ENCODE measurements around the gene TREX2.
"Not testable (repeated sequence)": the region's sequence is repeated elsewhere in the genome, so short reads cannot be mapped to it uniquely, and the experiment has no call there.

Gene TREX2

GRCh38 chrX:153408221-153408721, 37.6 kb downstream of the TREX2 start:
- no peaks in the 10 kb centered on the region for H3K9me3 Mint-ChIP-seq
- H3K27ac Mint-ChIP-seq = no peak overlapping the region
- H3K4me1 Mint-ChIP-seq (ENCODE audit: low read depth) = peaks cover 8% of the 10 kb centered on the region
- no peaks in the 10 kb centered on the region for H3K36me3 Mint-ChIP-seq (ENCODE audit: low read depth)
- H3K27me3 Mint-ChIP-seq (ENCODE audit: low read depth) = peaks cover 7% of the 10 kb centered on the region
- DNase-seq (ENCODE audit: low spot score) = no peak
- no peak overlapping the region for H3K4me3 Mint-ChIP-seq

- no peak for DNase-seq (ENCODE audit: low spot score)
- H3K9me3 Mint-ChIP-seq = no peaks in the 10 kb centered on the region
- H3K4me3 Mint-ChIP-seq = no peak overlapping the region
- peaks cover 8% of the 10 kb centered on the region for H3K4me1 Mint-ChIP-seq (ENCODE audit: low read depth)
- peaks cover 11% of the 10 kb centered on the region for H3K27me3 Mint-ChIP-seq (ENCODE audit: low read depth)
- no peak overlapping the region for H3K27ac Mint-ChIP-seq
- no peaks in the 10 kb centered on the region for H3K36me3 Mint-ChIP-seq (ENCODE audit: low read depth)
These were observed 38.1 kb downstream of the TREX2 start for GRCh38 chrX:153407736-153408135.

- H3K4me1 Mint-ChIP-seq (ENCODE audit: low read depth) = peaks cover 1% of the 10 kb centered on the region
- H3K4me3 Mint-ChIP-seq = no peak overlapping the region
- DNase-seq (ENCODE audit: low spot score) = no peak
- H3K9me3 Mint-ChIP-seq = no peaks in the 10 kb centered on the region
- peaks cover 8% of the 10 kb centered on the region for H3K27me3 Mint-ChIP-seq (ENCODE audit: low read depth)
- no peaks in the 10 kb centered on the region for H3K36me3 Mint-ChIP-seq (ENCODE audit: low read depth)
- no peak overlapping the region for H3K27ac Mint-ChIP-seq
These were observed 39.0 kb downstream of the TREX2 start for GRCh38 chrX:153406903-153407302.

GRCh38 chrX:153406011-153406410, 39.8 kb downstream of the TREX2 start:
- Mint-ChIP-seq H3K4me3 (no peak overlapping the region), H3K36me3 (ENCODE audit: low read depth) (no peaks in the 10 kb centered on the region), H3K27me3 (ENCODE audit: low read depth) (peaks cover 8% of the 10 kb centered on the region), H3K9me3 (no peaks in the 10 kb centered on the region), H3K4me1 (ENCODE audit: low read depth) (no peaks in the 10 kb centered on the region), H3K27ac (no peak overlapping the region)
- DNase-seq (ENCODE audit: low spot score) = no peak

- DNase-seq (ENCODE audit: low spot score) = no peak
- Mint-ChIP-seq H3K27ac (no peak overlapping the region), H3K4me3 (no peak overlapping the region), H3K4me1 (ENCODE audit: low read depth) (no peaks in the 10 kb centered on the region), H3K27me3 (ENCODE audit: low read depth) (peaks cover 8% of the 10 kb centered on the region), H3K36me3 (ENCODE audit: low read depth) (no peaks in the 10 kb centered on the region), H3K9me3 (no peaks in the 10 kb centered on the region)
These were observed 40.4 kb downstream of the TREX2 start for GRCh38 chrX:153405426-153405825.

- H3K4me3 Mint-ChIP-seq; H3K36me3 Mint-ChIP-seq (ENCODE audit: low read depth); H3K27ac Mint-ChIP-seq; DNase-seq (ENCODE audit: low spot score); H3K9me3 Mint-ChIP-seq; H3K27me3 Mint-ChIP-seq (ENCODE audit: low read depth); H3K4me1 Mint-ChIP-seq (ENCODE audit: low read depth): not testable (repeated sequence)
These were observed 41.5 kb downstream of the TREX2 start for GRCh38 chrX:153404333-153404732.

GRCh38 chrX:153401133-153401764, 44.6 kb downstream of the TREX2 start, which contains the start of gene PNMA6E:
PNMA6E (minus strand) TSS chrX:153401350; CDS start chrX:153398849, 2,501 bp downstream.
- Mint-ChIP-seq H3K4me1 (ENCODE audit: low read depth) (no peaks in the 10 kb centered on the region), H3K4me3 (no peak within 1 kb of the TSS), H3K27ac (no peak within 1 kb of the TSS), H3K27me3 (ENCODE audit: low read depth) (peaks cover 8% of the 10 kb centered on the region), H3K36me3 (ENCODE audit: low read depth) (no peaks in the 10 kb centered on the region), H3K9me3 (no peaks in the 10 kb centered on the region)
- no peak for DNase-seq (ENCODE audit: low spot score)

GRCh38 chrX:153400146-153401132, 45.4 kb downstream of the TREX2 start:
- Mint-ChIP-seq H3K4me3 (no peak overlapping the region), H3K27ac (no peak overlapping the region), H3K4me1 (ENCODE audit: low read depth) (peaks cover 2% of the 10 kb centered on the region), H3K27me3 (ENCODE audit: low read depth) (peaks cover 8% of the 10 kb centered on the region), H3K9me3 (no peaks in the 10 kb centered on the region), H3K36me3 (ENCODE audit: low read depth) (no peaks in the 10 kb centered on the region)
- DNase-seq (ENCODE audit: low spot score) = peak; percentile 31

GRCh38 chrX:153398275-153398960, 47.4 kb downstream of the TREX2 start:
- H3K36me3 Mint-ChIP-seq (ENCODE audit: low read depth) = no peaks in the 10 kb centered on the region
- H3K4me3 Mint-ChIP-seq = no peak overlapping the region
- peaks cover 6% of the 10 kb centered on the region for H3K27me3 Mint-ChIP-seq (ENCODE audit: low read depth)
- no peak overlapping the region for H3K27ac Mint-ChIP-seq
- H3K4me1 Mint-ChIP-seq (ENCODE audit: low read depth) = peaks cover 18% of the 10 kb centered on the region
- no peak for DNase-seq (ENCODE audit: low spot score)
- H3K9me3 Mint-ChIP-seq = no peaks in the 10 kb centered on the region

GRCh38 chrX:153397256-153397960, 48.4 kb downstream of the TREX2 start:
- H3K4me3 Mint-ChIP-seq = no peak overlapping the region
- no peaks in the 10 kb centered on the region for H3K27me3 Mint-ChIP-seq (ENCODE audit: low read depth)
- no peak for DNase-seq (ENCODE audit: low spot score)
- H3K27ac Mint-ChIP-seq = no peak overlapping the region
- H3K4me1 Mint-ChIP-seq (ENCODE audit: low read depth) = peaks cover 18% of the 10 kb centered on the region
- no peaks in the 10 kb centered on the region for H3K9me3 Mint-ChIP-seq
- H3K36me3 Mint-ChIP-seq (ENCODE audit: low read depth) = no peaks in the 10 kb centered on the region

GRCh38 chrX:153396320-153397195, 49.3 kb downstream of the TREX2 start:
- Mint-ChIP-seq H3K4me3 (no peak overlapping the region), H3K9me3 (no peaks in the 10 kb centered on the region), H3K27me3 (ENCODE audit: low read depth) (no peaks in the 10 kb centered on the region), H3K4me1 (ENCODE audit: low read depth) (peaks cover 18% of the 10 kb centered on the region), H3K27ac (peak overlapping the region; percentile 49), H3K36me3 (ENCODE audit: low read depth) (no peaks in the 10 kb centered on the region)
- no peak for DNase-seq (ENCODE audit: low spot score)

- no peak for DNase-seq (ENCODE audit: low spot score)
- no peaks in the 10 kb centered on the region for H3K27me3 Mint-ChIP-seq (ENCODE audit: low read depth)
These were observed 50.1 kb downstream of the TREX2 start for GRCh38 chrX:153395613-153396319.

More at GRCh38 chrX:153395613-153396319, 50.1 kb downstream of the TREX2 start:
- peaks cover 18% of the 10 kb centered on the region for H3K4me1 Mint-ChIP-seq (ENCODE audit: low read depth)
- H3K27ac Mint-ChIP-seq = peak overlapping the region; percentile 49
- no peaks in the 10 kb centered on the region for H3K9me3 Mint-ChIP-seq
- H3K4me3 Mint-ChIP-seq = peak overlapping the region; percentile 59
- H3K36me3 Mint-ChIP-seq (ENCODE audit: low read depth) = no peaks in the 10 kb centered on the region

Data from T-helper 2 cell treated with Interferon-gamma antibody and Interleukin-4, amounts not matched to agents 5 μg/mL and 100 μg/mL, for 36 hours (primary cell).